Immature natural killer cell (primary cell): ENCODE measurements around the gene EPHX1. TPM values are rescaled to one million over a fixed set of nuclear protein-coding genes. Genes with fewer than 3 reads are reported as not detected.
A peak's percentile ranks its signal among the peaks of the same experiment; 100 is the strongest.
"Not testable (repeated sequence)": the region's sequence is repeated elsewhere in the genome, so short reads cannot be mapped to it uniquely, and the experiment has no call there.

Source experiments
- DNase-seq, 3 donors: peaks; one replicate each; pipeline ENCODE4 v3.0.0; 2022; ENCODE audit warnings: mixed read lengths in 1 of 3
- H3K27ac Mint-ChIP-seq, 6 donors: one replicate each; pipeline ENCODE4 v1.8.0; 2020; ENCODE audit warnings: mixed read lengths in 6 of 6, mild to moderate bottlenecking in 5 of 6, inconsistent platforms in 4 of 6, moderate library complexity in 3 of 6
- H3K27me3 Mint-ChIP-seq, 3 donors: one replicate each; pipeline ENCODE4 v1.8.0; 2020 to 2021; ENCODE audit warnings: low read depth in 3 of 3, mild to moderate bottlenecking in 3 of 3, mixed read lengths in 3 of 3, moderate library complexity in 3 of 3, inconsistent platforms in 1 of 3
- H3K36me3 Mint-ChIP-seq, 3 donors: one replicate each; pipeline ENCODE4 v1.8.0; 2020; ENCODE audit warnings: mixed read lengths in 3 of 3, inconsistent platforms in 2 of 3, mild to moderate bottlenecking in 2 of 3
- H3K4me1 Mint-ChIP-seq, 2 donors: one replicate each; pipeline ENCODE4 v1.8.0; 2020; ENCODE audit warnings: inconsistent platforms in 2 of 2, mild to moderate bottlenecking in 2 of 2, mixed read lengths in 2 of 2, moderate library complexity in 1 of 2
- H3K4me3 Mint-ChIP-seq, 5 donors: one replicate each; pipeline ENCODE4 v1.8.0; 2020; ENCODE audit warnings: mild to moderate bottlenecking in 5 of 5, mixed read lengths in 5 of 5, inconsistent platforms in 3 of 5, moderate library complexity in 3 of 5
- H3K9me3 Mint-ChIP-seq, 6 donors: one replicate each; pipeline ENCODE4 v1.8.0; 2020; ENCODE audit warnings: mild to moderate bottlenecking in 6 of 6, mixed read lengths in 6 of 6, inconsistent platforms in 4 of 6, moderate library complexity in 3 of 6
- polyA plus RNA-seq, 3 donors: library from polyadenylated mRNA; unstranded; fragments of 300-500 nt; fragmentation: Illumina TruSeq; gene quantifications; one replicate each; pipeline ENCODE4 v1.2.3, GENCODE V29; 2021

The EPHX1 gene
- polyA plus RNA-seq = 1 to 10 TPM in 2 of 3 donors, under 1 TPM in 1; 0.86 to 2.4 (median 1.5) TPM

DNA sequence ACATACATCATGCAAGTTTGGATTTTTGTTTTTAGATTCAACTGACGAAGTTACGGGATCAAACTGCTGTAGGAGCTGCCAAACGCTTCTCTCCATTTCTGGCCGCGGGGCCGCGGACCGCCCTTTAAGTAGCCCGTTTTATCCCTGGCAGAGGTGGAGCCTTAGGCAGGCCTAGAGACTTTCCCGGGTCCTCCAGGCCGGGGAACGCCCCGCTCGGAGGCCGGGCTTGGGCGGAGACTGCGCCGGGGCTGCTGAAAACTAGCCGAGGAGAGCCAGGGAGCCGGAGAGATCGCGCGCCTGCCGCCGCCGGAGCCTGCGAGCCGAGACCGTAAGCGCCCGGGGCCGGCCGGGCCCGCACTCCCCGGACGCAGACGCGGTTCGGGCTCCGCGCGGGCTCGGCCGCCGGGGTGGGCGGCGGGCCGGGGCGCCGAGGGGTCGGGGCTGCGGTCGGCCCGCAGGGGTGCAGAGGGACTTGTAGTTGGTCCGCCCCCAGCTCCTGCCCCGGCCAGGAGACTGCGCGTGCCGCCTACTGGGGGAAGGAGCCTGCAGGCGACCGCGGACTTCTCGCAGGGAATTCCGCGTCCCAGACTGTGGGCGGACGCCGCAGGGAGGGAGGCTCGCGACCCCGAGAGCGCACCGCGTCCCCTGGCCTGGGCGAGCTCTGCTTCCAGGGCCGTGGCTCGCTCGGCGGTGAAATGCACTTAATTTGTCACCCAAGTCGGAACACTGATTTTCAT, at the start of gene EPHX1:
Gene EPHX1 (plus strand): TSS at position 283 of the 737 bp plus-strand sequence. CDS start 18,606 bp downstream, outside the sequence.
- H3K9me3 Mint-ChIP-seq = no peaks in the 10 kb centered on the region
- H3K4me3 Mint-ChIP-seq = peak within 1 kb of the TSS; percentile 82 to 89 (median 84)
- peaks cover 1 to 8% (median 6%) of the 10 kb centered on the region in 3 donors for H3K27me3 Mint-ChIP-seq
- H3K4me1 Mint-ChIP-seq = peaks cover 15 to 20% of the 10 kb centered on the region in 2 donors
- H3K36me3 Mint-ChIP-seq = peaks cover 0 to 3% (median 0%) of the 10 kb centered on the region in 3 donors
- peak within 1 kb of the TSS in 4 of 6 donors; percentile 17 to 71 (median 58) for H3K27ac Mint-ChIP-seq
- DNase-seq = peak; percentile 31 to 36 (median 34)

DNA sequence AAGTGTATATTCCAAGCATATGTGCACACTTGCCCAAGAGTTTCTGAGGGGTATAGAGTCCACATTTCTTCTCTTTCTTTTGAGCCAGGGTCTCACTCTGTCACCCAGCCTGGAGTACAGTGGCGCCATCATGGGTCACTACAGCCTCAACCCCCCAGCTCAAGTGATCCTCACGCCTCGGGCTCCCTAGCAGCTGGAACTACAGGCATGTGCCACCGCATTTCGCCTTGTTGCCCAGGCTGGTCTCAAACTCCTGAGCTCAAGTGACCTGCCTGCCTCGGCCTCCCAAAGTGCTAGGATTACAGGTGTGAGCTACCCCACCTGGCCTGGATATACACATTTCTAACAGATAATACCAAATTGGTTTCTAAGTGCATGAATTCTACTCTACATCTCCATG, 49.4 kb upstream of the EPHX1 start:
- DNase-seq = no peak
- H3K9me3 Mint-ChIP-seq = no peaks in the 10 kb centered on the region
- no peak overlapping the region for H3K4me3 Mint-ChIP-seq
- H3K4me1 Mint-ChIP-seq = no peaks in the 10 kb centered on the region
- H3K27me3 Mint-ChIP-seq = peaks cover 7 to 17% (median 11%) of the 10 kb centered on the region in 3 donors
- no peak overlapping the region for H3K27ac Mint-ChIP-seq
- no peaks in the 10 kb centered on the region for H3K36me3 Mint-ChIP-seq

DNA sequence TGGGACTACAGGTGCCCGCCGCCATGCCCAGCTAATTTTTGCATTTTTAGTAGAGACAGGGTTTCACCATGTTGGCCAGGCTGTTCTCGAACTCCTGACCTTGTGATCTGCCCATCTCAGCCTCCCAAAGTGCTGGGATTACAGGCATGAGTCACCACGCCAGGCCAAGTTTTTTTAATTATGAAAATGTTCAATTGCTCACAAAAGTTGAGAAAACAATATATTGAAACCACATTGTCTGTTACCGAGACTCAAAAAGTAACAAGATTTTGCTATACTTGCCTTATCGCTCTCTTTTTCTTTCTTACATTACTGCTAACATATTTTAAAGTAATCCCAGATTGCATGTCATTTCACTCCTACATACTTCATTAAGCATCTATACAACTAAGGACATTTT, 48.5 kb upstream of the EPHX1 start:
- H3K36me3 Mint-ChIP-seq, H3K4me1 Mint-ChIP-seq, H3K9me3 Mint-ChIP-seq, DNase-seq, H3K27ac Mint-ChIP-seq, H3K4me3 Mint-ChIP-seq: not testable (repeated sequence)
- peaks cover 7 to 24% (median 13%) of the 10 kb centered on the region in 3 donors for H3K27me3 Mint-ChIP-seq

DNA sequence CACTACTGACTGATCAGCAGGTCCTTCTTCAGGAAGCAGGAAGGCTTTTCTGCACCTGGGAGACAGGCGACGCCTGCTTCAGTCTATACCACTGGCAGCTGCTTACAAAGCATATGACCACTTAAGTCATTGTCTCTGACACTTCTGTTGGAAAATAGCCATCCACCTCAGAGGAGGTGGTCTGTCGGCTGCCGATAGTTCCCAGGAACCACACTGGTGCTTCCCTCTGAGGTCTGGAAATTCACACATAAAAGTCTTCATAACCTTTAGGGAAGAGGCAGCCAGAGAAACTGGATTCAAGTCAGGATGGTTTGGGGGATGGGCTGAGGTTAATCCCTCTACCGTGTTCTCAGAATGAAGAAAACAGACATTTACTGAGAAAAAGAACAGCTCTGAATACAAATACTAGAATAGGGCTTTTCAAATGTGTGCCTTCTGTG, 47.9 kb upstream of the EPHX1 start:
- Mint-ChIP-seq H3K27me3 (peaks cover 5 to 27% (median 13%) of the 10 kb centered on the region in 3 donors), H3K27ac (no peak overlapping the region), H3K9me3 (no peaks in the 10 kb centered on the region), H3K36me3 (no peaks in the 10 kb centered on the region), H3K4me3 (no peak overlapping the region), H3K4me1 (no peaks in the 10 kb centered on the region)
- DNase-seq = no peak

DNA sequence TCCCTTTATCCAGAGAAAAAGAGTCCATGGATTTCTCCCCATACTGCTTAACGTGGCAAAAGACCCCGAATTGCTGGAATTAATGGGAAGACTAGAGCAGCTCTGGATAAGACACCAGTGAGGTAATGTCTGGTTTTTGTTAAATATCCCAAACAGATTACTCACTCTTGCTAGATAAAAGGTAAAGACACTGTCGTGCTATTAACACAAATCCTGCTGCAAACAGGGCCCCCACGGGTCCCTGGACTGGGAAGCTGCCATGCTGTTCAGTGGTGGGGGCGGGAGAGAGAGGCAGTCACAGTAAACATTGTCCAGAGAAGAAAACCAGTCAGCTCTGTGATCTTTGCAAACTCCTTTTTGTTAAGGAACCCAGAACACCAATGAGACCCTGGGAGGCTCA, 47.5 kb upstream of the EPHX1 start:
- Mint-ChIP-seq H3K27me3 (peaks cover 4 to 27% (median 11%) of the 10 kb centered on the region in 3 donors), H3K9me3 (no peaks in the 10 kb centered on the region), H3K4me3 (no peak overlapping the region), H3K36me3 (no peaks in the 10 kb centered on the region), H3K27ac (no peak overlapping the region), H3K4me1 (no peaks in the 10 kb centered on the region)
- no peak for DNase-seq

DNA sequence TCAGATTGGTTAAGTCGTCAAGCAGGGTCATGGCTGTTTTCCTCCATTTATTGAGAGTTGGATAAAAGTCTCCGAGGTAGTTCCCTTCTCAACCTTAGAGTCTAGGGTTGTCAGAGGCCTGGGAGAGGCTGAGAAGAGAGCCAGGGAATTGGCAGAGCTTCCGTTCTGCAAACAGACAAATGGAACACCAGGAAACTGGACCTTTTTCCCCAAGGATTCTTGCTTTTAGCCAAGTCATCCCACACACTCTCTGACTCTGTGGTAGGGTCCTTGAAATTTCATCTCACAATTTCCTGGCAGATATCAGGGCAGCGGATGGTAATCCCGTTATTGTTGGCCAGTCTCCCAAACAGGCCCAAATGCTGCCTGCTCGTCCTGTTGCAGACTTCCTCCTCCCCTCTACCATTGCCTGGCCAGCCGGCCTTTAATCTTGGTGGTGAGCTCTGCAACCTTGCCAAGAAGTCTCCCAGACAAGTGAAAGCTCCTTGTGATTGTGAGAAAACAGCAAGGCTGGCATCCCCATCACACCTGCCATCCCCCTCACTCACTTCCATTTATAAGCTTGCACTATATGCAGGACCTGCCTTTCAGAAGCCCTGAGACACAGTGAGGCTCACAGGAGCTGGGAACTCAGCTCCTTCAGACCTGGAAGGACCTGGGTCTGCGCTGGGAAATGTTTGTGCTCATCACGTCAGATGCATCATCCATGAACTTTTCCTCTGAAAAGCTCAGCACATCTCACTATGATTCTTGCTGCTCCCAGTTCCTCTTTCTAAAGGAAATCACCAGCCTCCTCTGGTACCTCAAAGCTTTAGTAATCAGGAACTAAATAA, 46.0 kb upstream of the EPHX1 start:
- DNase-seq = no peak
- Mint-ChIP-seq H3K27ac (no peak overlapping the region), H3K4me3 (no peak overlapping the region), H3K4me1 (no peaks in the 10 kb centered on the region), H3K36me3 (no peaks in the 10 kb centered on the region), H3K27me3 (peaks cover 4 to 20% (median 9%) of the 10 kb centered on the region in 3 donors), H3K9me3 (no peaks in the 10 kb centered on the region)

DNA sequence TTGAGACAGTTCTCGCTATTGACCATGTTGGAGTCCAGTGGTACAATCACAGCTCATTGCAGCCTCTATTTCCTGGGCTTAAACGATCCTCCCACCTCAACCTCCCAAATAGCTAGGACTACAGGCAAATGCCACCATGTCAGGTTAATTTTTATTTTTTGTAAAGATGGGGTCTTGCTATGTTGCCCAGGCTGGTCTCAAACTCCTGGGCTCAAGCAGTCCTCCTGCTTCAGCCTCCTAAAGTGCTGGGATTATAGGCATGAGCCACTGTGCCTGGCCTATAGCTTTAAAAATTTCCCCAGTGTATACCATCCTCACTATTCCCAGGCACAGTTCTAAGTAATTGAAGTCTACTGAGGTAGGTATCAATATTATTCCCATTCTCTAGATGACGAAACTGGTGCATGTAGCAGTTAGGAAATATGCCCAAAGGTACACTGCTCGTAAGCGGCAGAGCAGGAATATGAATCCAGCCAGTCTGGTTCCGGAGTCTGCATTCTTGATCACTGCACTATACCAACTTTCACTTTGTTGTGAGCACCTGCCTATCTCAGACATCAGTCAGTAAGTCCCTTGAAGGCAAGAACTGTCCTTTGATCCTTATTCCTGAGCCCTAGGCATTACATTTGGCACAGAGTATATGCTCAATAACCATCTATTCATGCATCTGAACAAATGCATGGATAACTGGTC, 43.8 kb upstream of the EPHX1 start:
- no peak for DNase-seq
- Mint-ChIP-seq H3K36me3 (no peaks in the 10 kb centered on the region), H3K9me3 (no peaks in the 10 kb centered on the region), H3K27me3 (peaks cover 2 to 18% (median 4%) of the 10 kb centered on the region in 3 donors), H3K4me3 (no peak overlapping the region), H3K27ac (no peak overlapping the region), H3K4me1 (no peaks in the 10 kb centered on the region)

DNA sequence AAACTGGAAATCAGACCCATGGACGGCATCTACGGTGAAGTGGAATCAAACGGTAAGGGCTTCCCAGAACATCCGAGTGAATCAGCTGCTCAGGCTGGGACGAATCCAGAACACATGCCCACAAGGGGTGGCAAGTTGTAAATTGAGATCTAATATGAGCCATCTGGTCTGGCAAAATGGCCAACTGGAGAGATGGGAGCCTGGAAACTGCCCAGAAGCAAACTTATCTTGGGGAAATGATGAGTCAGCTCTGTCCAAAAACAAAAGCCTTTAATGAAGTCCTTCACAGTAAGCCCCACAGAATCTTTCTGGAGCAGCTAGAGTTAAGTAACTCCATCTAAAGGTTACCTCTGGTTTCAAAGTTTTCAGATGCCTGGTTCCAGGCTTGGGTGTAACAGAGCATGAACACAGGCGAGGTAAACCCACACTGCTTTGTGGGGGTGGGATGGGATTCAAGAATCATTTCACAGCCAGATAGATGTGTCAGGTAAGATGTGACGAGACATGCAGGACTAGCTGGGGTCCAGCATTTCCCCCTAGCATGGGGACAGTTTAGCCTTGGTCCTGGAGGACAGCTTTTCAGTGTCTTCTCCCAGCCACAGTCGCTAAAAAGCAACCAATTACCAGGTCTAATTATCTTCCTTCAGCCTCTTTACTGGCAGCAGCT, 42.8 kb upstream of the EPHX1 start:
- Mint-ChIP-seq H3K4me3 (no peak overlapping the region), H3K36me3 (no peaks in the 10 kb centered on the region), H3K27me3 (peaks cover 2 to 16% (median 4%) of the 10 kb centered on the region in 3 donors), H3K27ac (no peak overlapping the region), H3K9me3 (no peaks in the 10 kb centered on the region), H3K4me1 (no peaks in the 10 kb centered on the region)
- no peak for DNase-seq

DNA sequence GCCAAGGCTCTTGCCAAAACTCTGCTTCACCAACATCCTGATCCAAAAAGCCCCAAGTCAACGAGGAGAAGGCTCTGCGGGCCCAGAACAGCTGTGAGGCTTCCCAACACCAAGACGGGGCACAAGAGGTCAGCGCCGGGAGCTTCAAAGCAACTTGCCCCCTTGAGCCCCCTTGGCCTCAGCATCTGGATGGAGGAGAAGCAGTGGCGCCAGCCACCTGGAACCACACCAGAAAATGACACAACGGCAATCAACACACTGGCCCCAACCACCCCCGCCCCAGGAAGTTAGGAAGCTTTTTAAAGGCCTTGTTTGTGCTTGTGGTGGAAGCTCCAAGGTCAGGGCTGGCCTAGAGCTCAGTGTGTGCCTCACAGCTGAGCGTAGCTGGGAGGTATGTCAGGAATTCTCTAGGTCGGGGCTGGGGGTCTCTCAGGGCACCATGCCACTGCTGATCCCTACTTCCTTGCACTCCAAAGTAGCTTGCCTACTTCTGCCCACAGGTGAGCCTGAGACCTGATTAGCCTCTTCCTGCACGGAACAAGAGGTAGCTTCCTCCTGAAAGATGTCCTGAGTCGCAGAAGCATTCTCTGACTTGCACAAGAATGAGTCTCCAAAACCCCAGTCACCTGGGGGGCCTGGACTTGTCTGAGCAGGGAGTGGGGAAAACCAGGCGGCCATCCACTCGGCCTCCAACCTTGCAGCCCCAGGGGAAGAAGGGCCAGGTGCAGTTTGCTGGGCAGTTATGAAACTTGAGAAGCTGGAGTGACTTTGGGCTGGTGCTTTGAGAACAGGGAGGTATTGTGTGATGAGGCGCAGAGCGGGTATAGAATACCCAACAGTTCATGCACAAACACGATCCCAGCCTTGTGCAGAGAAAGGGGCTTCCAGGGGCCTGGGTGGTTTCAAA, 42.0 kb upstream of the EPHX1 start:
- Mint-ChIP-seq H3K4me3 (no peak overlapping the region), H3K4me1 (no peaks in the 10 kb centered on the region), H3K27me3 (peaks cover 2 to 16% (median 4%) of the 10 kb centered on the region in 3 donors), H3K36me3 (no peaks in the 10 kb centered on the region), H3K27ac (no peak overlapping the region), H3K9me3 (no peaks in the 10 kb centered on the region)
- DNase-seq = no peak

DNA sequence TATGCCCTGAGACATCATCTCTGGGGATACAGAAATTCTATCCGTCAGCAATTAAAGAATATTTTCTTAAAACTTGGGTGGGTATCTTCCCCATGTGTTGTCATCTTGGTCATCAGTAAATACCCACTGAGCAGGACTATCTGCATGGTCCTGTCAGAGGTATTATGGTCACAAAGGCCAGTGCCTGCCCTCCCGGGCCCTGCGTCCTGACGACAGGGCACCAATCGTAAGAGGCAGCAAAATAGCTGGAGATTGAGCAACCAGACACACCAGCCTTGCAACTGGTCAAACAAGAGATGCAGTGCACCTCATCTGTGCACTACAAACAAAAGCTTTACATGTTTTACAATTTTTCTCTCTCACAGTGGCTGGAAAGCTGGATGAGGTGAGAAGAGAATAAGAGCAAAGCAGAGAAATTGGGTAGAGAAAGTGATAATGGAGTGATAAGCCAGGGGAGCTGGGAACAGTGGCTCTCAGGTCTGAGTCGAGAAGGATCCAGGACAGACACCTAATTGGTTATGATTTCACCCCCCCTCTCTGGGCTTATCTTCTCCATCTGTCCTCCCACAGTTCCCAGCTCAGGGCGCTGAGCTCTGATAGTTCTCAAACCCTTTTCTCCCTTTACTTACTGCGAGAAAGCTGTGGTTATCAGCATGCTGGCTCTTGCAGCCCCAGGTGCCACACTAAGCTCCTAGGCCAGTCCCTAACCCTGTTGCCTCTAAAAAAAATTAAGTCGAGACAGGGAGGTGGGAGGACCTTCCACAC, 41.1 kb upstream of the EPHX1 start:
- H3K27me3 Mint-ChIP-seq = peaks cover 2 to 16% (median 2%) of the 10 kb centered on the region in 3 donors
- H3K36me3 Mint-ChIP-seq = no peaks in the 10 kb centered on the region
- H3K4me3 Mint-ChIP-seq = no peak overlapping the region
- H3K9me3 Mint-ChIP-seq = no peaks in the 10 kb centered on the region
- no peaks in the 10 kb centered on the region for H3K4me1 Mint-ChIP-seq
- H3K27ac Mint-ChIP-seq = no peak overlapping the region
- no peak for DNase-seq

DNA sequence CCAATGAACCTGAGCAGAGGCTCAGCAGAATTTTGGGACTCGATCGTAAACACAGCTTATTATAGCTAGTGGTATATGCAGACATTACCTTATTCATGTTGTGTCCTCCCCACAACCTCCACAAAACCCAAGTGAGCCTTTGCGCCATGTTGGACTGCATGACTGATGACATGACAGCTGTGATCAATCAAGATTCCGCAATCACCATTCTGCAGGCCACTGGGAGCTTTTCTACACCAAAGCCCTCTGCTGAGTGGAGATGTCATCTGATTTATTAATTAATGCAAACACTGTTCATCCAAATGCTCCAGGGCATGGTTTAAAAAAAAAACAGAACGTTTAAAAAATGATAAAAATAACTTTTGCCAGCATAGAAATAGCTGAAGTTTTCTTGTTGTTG, 40.2 kb upstream of the EPHX1 start:
- DNase-seq = no peak
- H3K27me3 Mint-ChIP-seq = peaks cover under 1 to 13% (median 2%) of the 10 kb centered on the region in 3 donors
- H3K4me1 Mint-ChIP-seq = no peaks in the 10 kb centered on the region
- H3K4me3 Mint-ChIP-seq = no peak overlapping the region
- no peaks in the 10 kb centered on the region for H3K9me3 Mint-ChIP-seq
- H3K36me3 Mint-ChIP-seq = no peaks in the 10 kb centered on the region
- no peak overlapping the region for H3K27ac Mint-ChIP-seq

DNA sequence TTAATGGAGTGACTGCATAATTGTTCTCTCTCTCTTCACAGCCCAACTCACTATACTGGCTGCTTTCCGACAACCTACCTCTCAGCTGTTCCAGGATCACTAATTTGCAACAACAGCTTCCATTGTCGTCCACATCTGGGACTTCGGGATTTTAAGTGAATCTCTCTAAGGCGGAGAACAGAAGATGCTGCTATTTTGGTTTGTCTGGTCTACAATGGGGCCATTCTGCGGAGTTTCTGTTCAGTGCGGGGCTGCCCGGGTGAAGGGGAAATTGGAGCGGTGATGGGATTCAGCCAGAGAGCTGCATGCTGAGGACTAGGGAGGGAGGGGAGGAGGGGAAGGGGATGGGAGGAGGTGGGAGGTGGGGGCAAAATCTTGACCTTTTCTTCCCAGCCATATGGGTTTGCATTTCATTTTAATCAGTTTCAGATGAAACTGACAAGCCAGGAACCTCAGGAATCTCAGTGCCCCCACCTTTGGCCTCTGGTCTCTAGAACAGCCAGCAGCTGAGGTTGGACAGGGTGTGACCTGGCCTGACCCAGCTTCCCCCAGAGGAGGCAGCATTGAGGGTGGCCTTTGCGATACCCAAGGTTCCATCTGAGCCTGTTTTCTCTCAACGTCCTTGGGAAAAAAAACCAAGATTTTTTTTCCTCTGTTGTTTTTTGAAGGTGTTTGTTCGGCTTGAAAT, 39.2 kb upstream of the EPHX1 start:
- H3K4me1 Mint-ChIP-seq = no peaks in the 10 kb centered on the region
- DNase-seq = no peak
- H3K4me3 Mint-ChIP-seq = no peak overlapping the region
- H3K27ac Mint-ChIP-seq = no peak overlapping the region
- H3K36me3 Mint-ChIP-seq = no peaks in the 10 kb centered on the region
- H3K27me3 Mint-ChIP-seq = peaks cover 2 to 16% (median 2%) of the 10 kb centered on the region in 3 donors
- no peaks in the 10 kb centered on the region for H3K9me3 Mint-ChIP-seq
